ENCODE results near the gene DCLRE1A. TPM values are rescaled to one million over a fixed set of nuclear protein-coding genes. Genes with fewer than 3 reads are reported as not detected.

Gene DCLRE1A
- total and polyA plus RNA-seq, 9 of the 15 experiments (the other 6 are each of a cell fraction or from before 2014, with no cell fraction given), result 8.5 to 25.5 (median 15.5) TPM

GRCh38 chr10:113854013-113854760 lies at the start of gene DCLRE1A, which contains the start of gene NHLRC2 (continued):
- TF ChIP-seq CHAMP1 (IDR thresholded peaks at IDR 0.05) (no peak), PRMT5 (CRISPR knock-in tag; IDR thresholded peaks at IDR 0.05) (no peak), MBD2 (IDR thresholded peaks at IDR 0.05; ENCODE audit: borderline replicate concordance, low read depth) (no peak; the same call in 1 of the 2 replicates), UBTF (IDR thresholded peaks at IDR 0.05; ENCODE audit: borderline replicate concordance in 1 of 2, low read depth in 2 of 2, low read length in 2 of 2) (no peak), TAL1 (IDR thresholded peaks at IDR 0.05) (no peak), ZNF239 (CRISPR knock-in tag; IDR thresholded peaks at IDR 0.05) (no peak), ZNF551 (CRISPR knock-in tag; IDR thresholded peaks at IDR 0.05) (no peak), HOXB6 (CRISPR knock-in tag; IDR thresholded peaks at IDR 0.05; ENCODE audit: borderline replicate concordance) (no peak), ZNF277 (CRISPR knock-in tag; IDR thresholded peaks at IDR 0.05; ENCODE audit: borderline replicate concordance) (no peak), SMAD2 (IDR thresholded peaks at IDR 0.05; ENCODE audit: low read depth, low read length) (no peak), PHB2 (IDR thresholded peaks at IDR 0.05; ENCODE audit: low read depth) (no peak), ZFP1 (CRISPR knock-in tag; IDR thresholded peaks at IDR 0.05) (no peak), ZNF436 (CRISPR knock-in tag; IDR thresholded peaks at IDR 0.05) (no peak), ZNF511 (CRISPR knock-in tag; IDR thresholded peaks at IDR 0.05) (no peak), HNRNPUL1 (IDR thresholded peaks at IDR 0.05; ENCODE audit: low read length) (no peak), SIX5 (IDR thresholded peaks at IDR 0.05; ENCODE audit: borderline replicate concordance in 1 of 2, insufficient read depth in 1 of 2, low read depth in 1 of 2, low read length in 2 of 2) (no peak), ZSCAN32 (CRISPR knock-in tag; IDR thresholded peaks at IDR 0.05) (no peak), E2F1 (CRISPR knock-in tag; IDR thresholded peaks at IDR 0.05) (no peak), FOXJ3 (CRISPR knock-in tag; IDR thresholded peaks at IDR 0.05) (no peak)
